Body of pancreas (tissue), 4 donors: Measurements from ENCODE around the gene ABCC11. TPM values are rescaled to one million over a fixed set of nuclear protein-coding genes. Genes with fewer than 3 reads are reported as not detected.

Source experiments
- ATAC-seq: fragments of 150-250 bp; one replicate; pipeline ENCODE4 v1.9.1; 2016
- DNase-seq, 4 donors: peaks; one replicate each; pipeline ENCODE4 v3.0.0-alpha.2; 2019
- H3K27ac ChIP-seq, 4 donors: fragments of 200-600 bp; sonication (generic); 1 replicate in 3 of 4; 2 replicates in 1 of 4; pipeline versions ENCODE4 v1.5.1 to v1.6.1; 2016 to 2019; ENCODE audit warnings: mild to moderate bottlenecking in 1 of 4, mixed read lengths in 1 of 4, moderate library complexity in 1 of 4
- H3K27me3 ChIP-seq, 2 donors: fragments of 200-600 bp; sonication (generic); one replicate each; pipeline ENCODE4 v1.6.0; 2016; ENCODE audit warnings: mild to moderate bottlenecking in 1 of 2
- H3K36me3 ChIP-seq, 2 donors: fragments of 200-600 bp; sonication (generic); replicated peaks in 1 of 2; 2 replicates each; pipeline ENCODE4 v1.5.1; 2016; ENCODE audit warnings: low read depth in 2 of 2; ENCODE audit not compliant: insufficient read depth in 1 of 2
- H3K4me1 ChIP-seq: fragments of 200-600 bp; sonication (generic); one replicate; pipeline ENCODE4 v1.6.0; 2016
- H3K4me3 ChIP-seq, 2 donors: fragments of 200-600 bp; sonication (generic); 1 replicate in 1 of 2; 2 replicates in 1 of 2; pipeline ENCODE4 v1.5.1; 2016 to 2019
- H3K9me3 ChIP-seq, 3 donors: fragments of 200-600 bp; sonication (generic); 1 replicate in 2 of 3; 2 replicates in 1 of 3; pipeline ENCODE4 v1.5.1; 2016
- CTCF ChIP-seq, 7 experiments: fragments of 450-650 bp in 4 of 7; fragments of 200-600 bp in 3 of 7; sonication (generic) in 3 of 7; IDR thresholded peaks; one replicate each; pipeline ENCODE4 v1.5.1; 2016 to 2019; ENCODE audit warnings: antibody characterized with exemption in 7 of 7
- POLR2A ChIP-seq, 3 donors: fragments of 450-650 bp; IDR thresholded peaks; one replicate each; pipeline ENCODE4 v1.6.1; 2016; ENCODE audit warnings: antibody characterized with exemption in 3 of 3, mild to moderate bottlenecking in 2 of 3
- WGBS, 2 donors: methylation state at CpG; one replicate each; pipeline ENCODE4 v1.1.5; 2017; 5-methylcytosine and 5-hydroxymethylcytosine counted together
- intact Hi-C: fragments of 100-400 bp; cut with DNase I; formaldehyde crosslinking; loops from one replicate; pipeline ENCODE4 v1.15.1; 2023
- total RNA-seq, 2 donors: library from RNA; depleted of rRNA; stranded (reverse); fragments of >200 nt; gene quantifications; one replicate each; pipeline ENCODE4 v1.1.0, GENCODE V29; 2016

The ABCC11 gene
- total RNA-seq, 2 donors from 2014 or later, result 0.52 TPM; not detected in 1

GRCh38 chr16:48204825-48205151 is 42.6 kb downstream of the ABCC11 start:
- Histone ChIP-seq H3K4me1 (peaks cover 31% of the 10 kb centered on the region), H3K27me3 (no peaks in the 10 kb centered on the region), H3K36me3 (no peaks in the 10 kb centered on the region), H3K27ac (peak overlapping the region in 2 of 4 donors; percentile 15 to 47), H3K4me3 (no peak overlapping the region), H3K9me3 (no peaks in the 10 kb centered on the region)
- TF ChIP-seq POLR2A (IDR thresholded peaks at IDR 0.05) (no peak), CTCF (IDR thresholded peaks at IDR 0.05) (no peak)
- DNase-seq (no peak), ATAC-seq (no peak)
- intact Hi-C loops, result no loop called here
- 42 to 53% methylated on average over 6 of the region's 6 CpGs for WGBS, 2 donors

- Histone ChIP-seq H3K9me3 (no peaks in the 10 kb centered on the region), H3K27ac (peak overlapping the region in 2 of 4 donors; percentile 15 to 47), H3K4me3 (no peak overlapping the region), H3K4me1 (peaks cover 31% of the 10 kb centered on the region), H3K36me3 (no peaks in the 10 kb centered on the region), H3K27me3 (no peaks in the 10 kb centered on the region)
- 43 to 47% methylated on average over 8 of the region's 8 CpGs for WGBS, 2 donors
- ATAC-seq, result peak; percentile 97
- DNase-seq, result peak; percentile 55 to 75 (median 70)
- intact Hi-C loops, result no loop called here
- TF ChIP-seq POLR2A (IDR thresholded peaks at IDR 0.05) (no peak), CTCF (IDR thresholded peaks at IDR 0.05) (no peak)
Measured at GRCh38 chr16:48203974-48204824, 43.1 kb downstream of the ABCC11 start.

- Histone ChIP-seq H3K4me1 (peaks cover 31% of the 10 kb centered on the region), H3K4me3 (no peak overlapping the region), H3K36me3 (no peaks in the 10 kb centered on the region), H3K9me3 (no peaks in the 10 kb centered on the region), H3K27me3 (no peaks in the 10 kb centered on the region), H3K27ac (no peak overlapping the region)
- 37 to 39% methylated on average over 4 to 6 of the region's 6 CpGs for WGBS, 2 donors
- intact Hi-C loops, result no loop called here
- no peak for ATAC-seq
- no peak for TF ChIP-seq POLR2A (IDR thresholded peaks at IDR 0.05)
- TF ChIP-seq CTCF (IDR thresholded peaks at IDR 0.05), result no peak
- DNase-seq, result peak; percentile 15 to 43 (median 23)
Measured at GRCh38 chr16:48201515-48202201, 45.7 kb downstream of the ABCC11 start.

GRCh38 chr16:48197294-48197693 is 50.0 kb downstream of the ABCC11 start:
- no peak overlapping the region for H3K4me3 ChIP-seq
- H3K27me3 ChIP-seq, result no peaks in the 10 kb centered on the region
- no peaks in the 10 kb centered on the region for H3K36me3 ChIP-seq
- DNase-seq (no peak), ATAC-seq (no peak)
- H3K4me1 ChIP-seq, result peaks cover 14% of the 10 kb centered on the region
- H3K27ac ChIP-seq, result no peak overlapping the region
- TF ChIP-seq POLR2A (IDR thresholded peaks at IDR 0.05) (no peak), CTCF (IDR thresholded peaks at IDR 0.05) (no peak)
- no peaks in the 10 kb centered on the region for H3K9me3 ChIP-seq
- 85 to 87% methylated on average over 3 of the region's 3 CpGs for WGBS, 2 donors
- intact Hi-C loops, result no loop called here
